HepG2 (cell line): ENCODE data around the gene COASY. TPM values are rescaled to one million over a fixed set of nuclear protein-coding genes. Genes with fewer than 3 reads are reported as not detected.
A peak's percentile ranks its signal among the peaks of the same experiment; 100 is the strongest.

ENCODE experiments used
- GABPB1 ChIP-seq: IDR thresholded peaks from 2 replicates; pipeline ENCODE4 v1.6.1; 2016; ENCODE audit warnings: mild to moderate bottlenecking, missing genetic modification reagents, moderate library complexity, missing compliant biosample characterization
- KLF11 ChIP-seq: IDR thresholded peaks from 2 replicates; pipeline ENCODE4 v1.6.1; 2016; ENCODE audit warnings: missing compliant biosample characterization
- MIER3 ChIP-seq: IDR thresholded peaks from 2 replicates; pipeline ENCODE4 v1.6.1; 2016; ENCODE audit warnings: missing compliant biosample characterization, borderline replicate concordance
- MYNN ChIP-seq: sonication (generic); formaldehyde crosslinking; IDR thresholded peaks from 2 replicates; pipeline ENCODE4 v1.4.0; 2020; ENCODE audit warnings: mild to moderate bottlenecking, low read depth, missing genetic modification reagents
- PPARG ChIP-seq: conservative IDR thresholded peaks from 2 replicates; pipeline ENCODE4 v1.6.1; 2016; ENCODE audit warnings: missing biosample characterization, missing genetic modification reagents
- SKI ChIP-seq: fragments of 450-650 bp; IDR thresholded peaks from one replicate; pipeline ENCODE4 v1.6.1; 2018; ENCODE audit warnings: mild to moderate bottlenecking; ENCODE audit not compliant: partially characterized antibody
- WIZ ChIP-seq: sonication (generic); formaldehyde crosslinking; IDR thresholded peaks from 2 replicates; pipeline ENCODE4 v1.5.1; 2020; ENCODE audit warnings: mild to moderate bottlenecking, missing genetic modification reagents
- ZBTB38 ChIP-seq: sonication (generic); formaldehyde crosslinking; IDR thresholded peaks from 2 replicates; pipeline ENCODE4 v1.5.1; 2020; ENCODE audit warnings: mild to moderate bottlenecking, missing genetic modification reagents
- ZEB1 ChIP-seq: IDR thresholded peaks from 2 replicates; pipeline ENCODE4 v1.6.1; 2012; ENCODE audit warnings: mild to moderate bottlenecking, low read depth, inconsistent platforms; ENCODE audit not compliant: insufficient replicate concordance
- ZFP41 ChIP-seq: sonication (generic); formaldehyde crosslinking; IDR thresholded peaks from 2 replicates; pipeline ENCODE4 v1.4.0; 2020; ENCODE audit warnings: mild to moderate bottlenecking, missing genetic modification reagents, borderline replicate concordance
- ZNF33B ChIP-seq: sonication (generic); formaldehyde crosslinking; IDR thresholded peaks from 2 replicates; pipeline ENCODE4 v1.5.1; 2020; ENCODE audit warnings: mild to moderate bottlenecking, missing genetic modification reagents
- ZNF34 ChIP-seq: sonication (generic); formaldehyde crosslinking; IDR thresholded peaks from 2 replicates; pipeline ENCODE4 v1.4.0; 2020; ENCODE audit warnings: mild to moderate bottlenecking, missing genetic modification reagents, borderline replicate concordance
- ZNF350 ChIP-seq: sonication (generic); formaldehyde crosslinking; IDR thresholded peaks from 2 replicates; pipeline ENCODE4 v1.4.0; 2020; ENCODE audit warnings: mild to moderate bottlenecking, low read depth, missing genetic modification reagents, borderline replicate concordance
- ZNF552 ChIP-seq: sonication (generic); formaldehyde crosslinking; IDR thresholded peaks from 2 replicates; pipeline ENCODE4 v1.9.0; 2022; ENCODE audit warnings: missing genetic modification reagents, mild to moderate bottlenecking, borderline replicate concordance
- ZNF788 ChIP-seq: sonication (generic); formaldehyde crosslinking; IDR thresholded peaks from 2 replicates; pipeline ENCODE4 v1.5.0; 2020; ENCODE audit warnings: mild to moderate bottlenecking, missing genetic modification reagents, borderline replicate concordance
- ZSCAN29 ChIP-seq: sonication (generic); formaldehyde crosslinking; conservative IDR thresholded peaks from 2 replicates; pipeline ENCODE4 v1.4.0; 2020; ENCODE audit warnings: mild to moderate bottlenecking, missing genetic modification reagents
- polyA plus RNA-seq, 8 experiments: library from polyadenylated mRNA; depleted of rRNA in 3 of 8; stranded (reverse) in 7 of 8; unstranded in 1 of 8; fragments of >200 nt; fragmentation: Illumina TruSeq in 4 of 8; extraction: Trizol in 4 of 8; gene quantifications; 2 replicates each; pipeline versions ENCODE4 v1.2.1 to v1.2.3, GENCODE V29; 2011 to 2016; ENCODE audit warnings: low read depth in 4 of 8, missing spikeins in 1 of 8, mixed read lengths in 1 of 8; ENCODE audit not compliant: insufficient read depth in 1 of 8
- total RNA-seq, 5 experiments: library from RNA; depleted of rRNA; stranded (reverse); fragments of >200 nt; fragmentation: Illumina TruSeq; extraction: Trizol; gene quantifications; 2 replicates each; pipeline ENCODE4 v1.2.3, GENCODE V29; 2016; ENCODE audit warnings: low read depth in 1 of 5
- TF ChIP-seq, protein P1 (sequence below): sonication (generic); formaldehyde crosslinking; IDR thresholded peaks from 2 replicates; pipeline ENCODE4 v1.4.0; 2020; ENCODE audit warnings: missing genetic modification reagents
- TF ChIP-seq, protein P2 (sequence below): sonication (generic); formaldehyde crosslinking; IDR thresholded peaks from 2 replicates; pipeline ENCODE4 v1.4.0; 2020; ENCODE audit warnings: mild to moderate bottlenecking, missing genetic modification reagents
- TF ChIP-seq, protein P3 (sequence below): sonication (generic); formaldehyde crosslinking; IDR thresholded peaks from 2 replicates; pipeline ENCODE4 v1.4.0; 2020; ENCODE audit warnings: missing genetic modification reagents
- TF ChIP-seq, protein P4 (sequence below): sonication (generic); formaldehyde crosslinking; IDR thresholded peaks from 2 replicates; pipeline ENCODE4 v1.5.0; 2020; ENCODE audit warnings: missing genetic modification reagents

Gene COASY
- total and polyA plus RNA-seq, 2 of the 13 experiments (the other 11 are each of a cell fraction or from before 2014, with no cell fraction given): 90.7 to 125 TPM

DNA sequence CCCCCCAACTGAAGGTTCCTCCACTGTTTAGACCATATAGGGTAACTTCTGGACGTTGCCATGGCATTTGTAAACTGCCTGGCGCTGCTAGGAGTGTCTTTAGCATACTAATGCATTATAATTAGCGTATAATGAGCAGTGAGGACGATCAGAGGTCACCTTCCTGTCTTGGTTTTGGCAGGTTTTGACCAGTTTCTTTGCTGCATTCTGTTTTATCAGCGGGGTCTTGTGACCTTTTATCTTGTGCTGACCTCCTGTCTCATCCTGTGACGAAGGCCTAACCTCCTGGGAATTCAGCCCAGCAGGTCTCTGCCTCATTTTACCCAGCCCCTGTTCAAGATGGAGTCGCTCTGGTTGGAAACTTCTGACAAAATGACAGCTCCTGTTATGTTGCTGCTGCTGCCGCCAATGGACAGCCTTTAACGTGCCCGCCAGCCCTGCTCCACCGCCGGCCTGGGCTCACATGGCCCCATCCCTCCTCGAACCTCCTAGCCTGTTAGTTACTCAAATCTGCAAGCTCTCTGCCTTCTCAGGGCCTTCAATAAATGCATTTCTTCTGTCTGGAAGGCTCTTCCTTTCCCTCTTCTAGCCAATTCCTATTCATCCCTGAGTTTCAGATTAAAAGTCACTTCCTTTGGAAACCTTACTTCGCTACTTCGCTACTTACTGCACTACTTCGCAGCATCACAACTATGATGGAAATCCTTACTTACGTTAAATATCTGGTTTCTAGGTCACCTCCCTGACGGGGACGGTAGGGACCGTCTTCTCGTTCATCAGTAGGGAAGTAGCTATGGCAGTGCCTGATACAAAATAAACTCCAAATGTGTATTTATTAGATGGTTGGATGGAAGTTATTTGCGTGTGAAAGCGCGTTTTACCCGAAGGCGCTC lies 26.5 kb upstream of the COASY start (continued):
- TF ChIP-seq, protein P1, sequence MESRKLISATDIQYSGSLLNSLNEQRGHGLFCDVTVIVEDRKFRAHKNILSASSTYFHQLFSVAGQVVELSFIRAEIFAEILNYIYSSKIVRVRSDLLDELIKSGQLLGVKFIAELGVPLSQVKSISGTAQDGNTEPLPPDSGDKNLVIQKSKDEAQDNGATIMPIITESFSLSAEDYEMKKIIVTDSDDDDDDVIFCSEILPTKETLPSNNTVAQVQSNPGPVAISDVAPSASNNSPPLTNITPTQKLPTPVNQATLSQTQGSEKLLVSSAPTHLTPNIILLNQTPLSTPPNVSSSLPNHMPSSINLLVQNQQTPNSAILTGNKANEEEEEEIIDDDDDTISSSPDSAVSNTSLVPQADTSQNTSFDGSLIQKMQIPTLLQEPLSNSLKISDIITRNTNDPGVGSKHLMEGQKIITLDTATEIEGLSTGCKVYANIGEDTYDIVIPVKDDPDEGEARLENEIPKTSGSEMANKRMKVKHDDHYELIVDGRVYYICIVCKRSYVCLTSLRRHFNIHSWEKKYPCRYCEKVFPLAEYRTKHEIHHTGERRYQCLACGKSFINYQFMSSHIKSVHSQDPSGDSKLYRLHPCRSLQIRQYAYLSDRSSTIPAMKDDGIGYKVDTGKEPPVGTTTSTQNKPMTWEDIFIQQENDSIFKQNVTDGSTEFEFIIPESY (CRISPR knock-in tag): peak; percentile 92
- TF ChIP-seq ZNF33B (CRISPR knock-in tag) (peak; percentile 24; the same call in 1 of the 2 replicates), PPARG (CRISPR knock-in tag) (peak; percentile 68), MIER3 (CRISPR knock-in tag) (no peak), ZNF34 (CRISPR knock-in tag) (no peak), GABPB1 (CRISPR knock-in tag) (no peak), ZFP41 (CRISPR knock-in tag) (peak; percentile 84; the same call in 1 of the 2 replicates), ZNF788 (CRISPR knock-in tag) (0 out of 2 replicates have a peak, but pooled peaks have one; percentile 21), WIZ (CRISPR knock-in tag) (peak; percentile 82), MYNN (CRISPR knock-in tag) (no peak), SKI (no peak), ZSCAN29 (0 out of 2 replicates have a peak, but pooled peaks have one; percentile 44), ZBTB38 (CRISPR knock-in tag) (peak; percentile 98), ZEB1 (peak; percentile 80), ZNF350 (CRISPR knock-in tag) (peak; percentile 2), ZNF552 (CRISPR knock-in tag) (no peak), KLF11 (CRISPR knock-in tag) (peak; percentile 47; the same call in 1 of the 2 replicates)
- TF ChIP-seq, protein P2, sequence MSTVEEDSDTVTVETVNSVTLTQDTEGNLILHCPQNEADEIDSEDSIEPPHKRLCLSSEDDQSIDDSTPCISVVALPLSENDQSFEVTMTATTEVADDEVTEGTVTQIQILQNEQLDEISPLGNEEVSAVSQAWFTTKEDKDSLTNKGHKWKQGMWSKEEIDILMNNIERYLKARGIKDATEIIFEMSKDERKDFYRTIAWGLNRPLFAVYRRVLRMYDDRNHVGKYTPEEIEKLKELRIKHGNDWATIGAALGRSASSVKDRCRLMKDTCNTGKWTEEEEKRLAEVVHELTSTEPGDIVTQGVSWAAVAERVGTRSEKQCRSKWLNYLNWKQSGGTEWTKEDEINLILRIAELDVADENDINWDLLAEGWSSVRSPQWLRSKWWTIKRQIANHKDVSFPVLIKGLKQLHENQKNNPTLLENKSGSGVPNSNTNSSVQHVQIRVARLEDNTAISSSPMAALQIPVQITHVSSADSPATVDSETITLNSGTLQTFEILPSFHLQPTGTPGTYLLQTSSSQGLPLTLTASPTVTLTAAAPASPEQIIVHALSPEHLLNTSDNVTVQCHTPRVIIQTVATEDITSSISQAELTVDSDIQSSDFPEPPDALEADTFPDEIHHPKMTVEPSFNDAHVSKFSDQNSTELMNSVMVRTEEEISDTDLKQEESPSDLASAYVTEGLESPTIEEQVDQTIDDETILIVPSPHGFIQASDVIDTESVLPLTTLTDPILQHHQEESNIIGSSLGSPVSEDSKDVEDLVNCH (CRISPR knock-in tag): 0 out of 2 replicates have a peak, but pooled peaks have one; percentile 4
- TF ChIP-seq, protein P3, sequence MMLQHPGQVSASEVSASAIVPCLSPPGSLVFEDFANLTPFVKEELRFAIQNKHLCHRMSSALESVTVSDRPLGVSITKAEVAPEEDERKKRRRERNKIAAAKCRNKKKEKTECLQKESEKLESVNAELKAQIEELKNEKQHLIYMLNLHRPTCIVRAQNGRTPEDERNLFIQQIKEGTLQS (CRISPR knock-in tag): no peak
- TF ChIP-seq, protein P4, sequence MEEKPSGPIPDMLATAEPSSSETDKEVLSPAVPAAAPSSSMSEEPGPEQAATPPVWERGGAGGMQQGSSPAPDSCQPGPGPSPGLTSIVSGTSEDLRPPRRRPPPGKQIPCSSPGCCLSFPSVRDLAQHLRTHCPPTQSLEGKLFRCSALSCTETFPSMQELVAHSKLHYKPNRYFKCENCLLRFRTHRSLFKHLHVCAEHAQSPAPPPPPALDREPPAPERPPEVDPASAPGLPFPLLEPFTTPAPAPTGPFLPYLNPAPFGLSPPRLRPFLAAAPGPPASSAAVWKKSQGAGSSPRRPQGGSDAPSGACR (CRISPR knock-in tag): no peak
